Islet of Langerhans (tissue), 1 donor: ENCODE results near the gene GGT7.
A peak's percentile ranks its signal among the peaks of the same experiment; 100 is the strongest.
"Not testable (repeated sequence)": the region's sequence is repeated elsewhere in the genome, so short reads cannot be mapped to it uniquely, and the experiment has no call there.

Source experiments
- FAIRE-seq: peaks from one replicate; lab custom pipeline; 2011; peaks lifted over from hg19 to GRCh38; lab: Jason Lieb, UNC

Gene GGT7

GRCh38 chr20:34848597-34848996 is 24.1 kb downstream of the GGT7 start:
- no peak for FAIRE-seq

DNA sequence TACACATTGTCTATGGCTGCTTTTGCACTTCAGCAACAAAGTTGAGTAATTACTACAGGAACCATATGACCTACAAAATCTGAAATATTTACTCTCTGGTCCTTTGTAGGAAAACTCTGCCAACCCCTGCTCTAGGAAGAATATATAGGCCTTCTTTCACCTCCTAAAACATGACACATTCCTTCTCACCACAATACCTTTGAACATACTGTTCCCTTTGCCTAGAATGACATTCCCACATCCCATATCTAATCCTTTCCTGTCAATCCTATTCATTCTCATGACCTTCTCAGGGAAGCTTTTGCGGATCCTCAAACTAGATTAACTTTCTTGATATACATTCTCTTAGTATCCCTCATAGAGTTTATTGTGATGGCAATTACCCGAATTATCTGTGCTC is 29.2 kb downstream of the GGT7 start:
- FAIRE-seq = no peak

- FAIRE-seq = no peak
These were observed 30.5 kb downstream of the GGT7 start for GRCh38 chr20:34842143-34842542.

DNA sequence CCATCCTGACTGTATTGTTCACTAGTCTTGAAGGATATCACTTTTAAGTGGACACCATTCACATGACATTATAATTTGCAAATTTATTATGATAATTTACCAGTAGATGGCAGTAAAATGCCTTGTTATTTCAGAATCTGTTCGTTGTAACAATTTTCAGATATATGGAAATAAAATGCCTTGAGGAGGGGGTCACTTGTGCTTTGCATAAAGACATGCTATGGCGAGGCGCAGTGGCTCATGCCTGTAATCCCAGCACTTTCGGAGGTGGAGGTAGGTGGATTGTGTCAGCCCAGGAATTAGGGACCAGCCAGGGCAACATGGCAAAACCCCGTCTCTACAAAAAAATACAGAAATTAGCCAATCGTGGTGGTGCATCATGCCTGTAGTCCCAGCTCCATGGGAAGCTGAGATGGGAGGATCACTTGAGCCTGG is 38.2 kb downstream of the GGT7 start:
- FAIRE-seq = peak; percentile 97

DNA sequence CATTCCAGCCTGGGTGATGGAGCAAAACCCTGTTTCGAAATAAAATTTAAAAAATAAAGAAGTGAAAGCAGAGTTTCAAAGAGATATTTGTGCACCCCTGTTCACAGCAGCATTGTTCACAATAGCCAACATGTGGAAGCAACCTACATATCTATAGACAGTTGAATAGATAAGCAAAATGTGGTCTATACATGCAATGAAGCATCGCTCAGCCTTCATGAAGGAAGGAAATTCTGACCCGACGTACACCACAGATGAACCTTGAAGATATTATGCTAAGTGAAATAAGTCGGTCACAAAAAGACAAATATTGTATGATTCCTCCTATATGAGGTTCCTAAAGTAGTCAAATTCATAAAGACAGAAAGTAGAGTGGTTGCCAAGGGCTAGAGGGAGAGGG is 40.7 kb downstream of the GGT7 start:
- FAIRE-seq = no peak

GRCh38 chr20:34829191-34829590 is 43.5 kb downstream of the GGT7 start:
- no peak for FAIRE-seq

- FAIRE-seq = no peak
These were observed 46.9 kb downstream of the GGT7 start, which contains the start of gene NCOA6 for GRCh38 chr20:34825530-34826362. NCOA6 (minus strand) TSS chr20:34825651; CDS start chr20:34782355, 43,296 bp downstream.

- no peak for FAIRE-seq
These were observed 47.7 kb downstream of the GGT7 start for GRCh38 chr20:34824806-34825529.

- no peak for FAIRE-seq
These were observed 48.2 kb downstream of the GGT7 start for GRCh38 chr20:34824452-34824805.

- FAIRE-seq = peak; percentile 53
These were observed 48.6 kb downstream of the GGT7 start for GRCh38 chr20:34824026-34824425.

GRCh38 chr20:34820805-34821578 is 51.7 kb downstream of the GGT7 start:
- FAIRE-seq = no peak

DNA sequence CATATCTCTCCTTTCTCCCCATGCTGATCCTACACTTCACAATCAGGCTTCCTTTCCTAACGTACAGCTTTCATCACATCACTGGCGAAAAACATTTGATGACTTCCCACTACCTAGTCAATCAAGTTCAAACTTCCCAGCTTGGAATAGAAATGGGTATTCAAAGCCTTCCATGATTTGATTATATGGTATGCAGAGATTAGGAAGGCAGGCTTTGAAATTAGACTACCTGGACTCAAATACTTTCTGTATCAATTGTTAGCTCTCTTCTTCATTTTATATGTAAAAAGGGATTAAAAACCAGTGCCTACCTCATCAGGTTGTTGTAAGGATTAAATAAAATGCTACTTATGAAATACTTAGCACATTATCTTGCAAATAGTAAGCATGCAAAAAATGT is 54.9 kb downstream of the GGT7 start:
- no peak for FAIRE-seq

GRCh38 chr20:34817072-34817471 is 55.6 kb downstream of the GGT7 start:
- FAIRE-seq = no peak

DNA sequence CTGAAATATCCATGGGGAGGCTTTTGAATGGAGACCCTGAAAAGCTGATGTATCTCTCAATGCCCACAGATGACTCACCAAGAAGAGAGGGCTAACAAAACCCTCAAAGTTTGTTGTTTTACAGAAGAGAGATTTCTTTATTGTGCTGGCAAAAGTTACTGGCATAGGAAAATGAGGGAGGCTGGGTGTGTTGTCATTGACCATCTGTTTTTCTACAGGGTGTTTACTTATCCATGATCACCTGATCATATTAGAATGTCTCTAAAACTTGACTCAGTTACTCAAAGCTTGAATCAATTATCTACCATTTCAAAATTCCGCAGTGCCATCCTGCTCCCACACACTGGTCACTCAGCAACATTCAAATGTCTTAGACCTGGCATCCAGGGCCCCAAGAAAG is 57.0 kb downstream of the GGT7 start:
- no peak for FAIRE-seq

DNA sequence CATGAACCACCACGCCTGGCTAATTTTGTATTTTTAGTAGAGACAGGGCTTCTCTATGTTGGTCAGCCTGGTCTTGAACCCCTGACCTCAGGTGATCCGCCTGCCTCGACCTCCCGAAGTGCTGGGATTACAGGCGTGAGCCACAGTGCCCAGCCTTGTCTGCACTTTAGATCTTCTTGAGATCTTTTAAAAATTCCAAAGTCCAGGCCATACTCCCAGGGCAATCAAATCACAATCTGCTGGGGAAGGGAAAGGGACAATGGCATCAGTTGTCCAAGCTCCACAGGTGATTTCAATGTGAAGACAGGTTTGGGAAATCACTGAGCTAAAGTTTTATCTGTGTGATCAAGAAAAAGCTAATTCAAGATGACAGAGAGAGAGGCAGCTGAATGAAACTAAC is 64.1 kb downstream of the GGT7 start:
- FAIRE-seq = no peak

DNA sequence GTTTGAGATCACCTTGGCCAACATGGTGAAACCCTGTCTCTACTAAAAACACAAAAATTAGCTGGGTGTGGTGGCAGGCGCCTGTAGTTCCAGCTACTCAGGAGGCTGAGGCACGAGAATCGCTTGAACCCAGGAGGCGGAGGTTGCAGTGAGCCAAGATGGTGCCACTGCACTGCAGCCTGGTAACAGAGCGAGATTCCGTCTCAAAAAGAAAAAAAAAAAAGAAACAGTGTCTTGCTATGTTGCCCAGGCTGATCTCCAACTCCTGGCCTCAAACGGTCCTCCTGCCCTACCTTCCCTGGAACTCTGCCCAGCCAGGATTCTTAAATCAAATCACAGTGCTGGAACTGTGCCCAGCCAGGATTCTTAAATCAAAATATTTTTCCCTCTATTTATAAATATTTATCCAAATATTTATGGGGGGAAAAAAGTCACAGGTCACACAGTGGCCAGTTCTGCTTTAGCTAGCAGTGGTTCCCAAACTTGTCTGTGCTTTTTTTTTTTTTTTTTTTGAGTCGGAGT is 64.7 kb downstream of the GGT7 start:
- not testable (repeated sequence) for FAIRE-seq

DNA sequence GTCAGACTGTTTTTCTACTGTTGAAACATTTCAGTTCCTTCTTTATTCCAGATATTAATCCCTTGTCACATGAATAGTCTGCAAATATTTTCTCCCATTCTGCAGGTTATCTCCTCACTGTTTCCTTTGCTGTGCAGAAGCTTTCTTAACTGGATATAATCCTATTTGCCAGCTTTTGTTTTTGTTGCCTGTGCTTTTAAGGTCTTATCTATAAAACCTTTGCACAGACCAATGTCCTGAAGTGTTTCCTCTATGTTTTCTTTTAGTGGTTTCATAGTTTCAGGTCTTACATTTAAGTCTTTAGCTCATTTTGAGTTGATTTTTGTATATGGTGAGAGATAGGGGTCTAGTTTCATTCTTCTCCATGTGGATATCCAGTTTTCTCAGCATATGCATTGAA is 66.4 kb downstream of the GGT7 start:
- FAIRE-seq = no peak

DNA sequence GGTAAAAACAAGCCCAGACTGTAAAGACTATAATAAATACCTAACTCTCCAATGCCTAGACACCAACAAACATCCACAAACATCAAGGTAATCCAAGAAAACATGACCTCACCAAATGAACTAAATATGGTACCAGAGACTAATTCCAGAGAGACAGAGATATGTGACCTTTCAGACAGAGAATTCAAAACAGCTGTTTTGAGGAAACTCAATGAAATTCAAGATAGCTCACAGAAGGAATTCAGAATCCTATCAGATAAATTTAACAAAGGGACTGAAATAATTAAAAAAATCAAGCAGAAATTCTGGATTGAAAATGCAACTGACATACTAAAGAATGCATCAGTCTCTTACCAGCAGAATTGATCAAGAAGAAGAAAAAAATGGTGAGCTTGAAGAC is 73.8 kb downstream of the GGT7 start:
- no peak for FAIRE-seq

GRCh38 chr20:34798328-34798727 is 74.3 kb downstream of the GGT7 start:
- FAIRE-seq = no peak

DNA sequence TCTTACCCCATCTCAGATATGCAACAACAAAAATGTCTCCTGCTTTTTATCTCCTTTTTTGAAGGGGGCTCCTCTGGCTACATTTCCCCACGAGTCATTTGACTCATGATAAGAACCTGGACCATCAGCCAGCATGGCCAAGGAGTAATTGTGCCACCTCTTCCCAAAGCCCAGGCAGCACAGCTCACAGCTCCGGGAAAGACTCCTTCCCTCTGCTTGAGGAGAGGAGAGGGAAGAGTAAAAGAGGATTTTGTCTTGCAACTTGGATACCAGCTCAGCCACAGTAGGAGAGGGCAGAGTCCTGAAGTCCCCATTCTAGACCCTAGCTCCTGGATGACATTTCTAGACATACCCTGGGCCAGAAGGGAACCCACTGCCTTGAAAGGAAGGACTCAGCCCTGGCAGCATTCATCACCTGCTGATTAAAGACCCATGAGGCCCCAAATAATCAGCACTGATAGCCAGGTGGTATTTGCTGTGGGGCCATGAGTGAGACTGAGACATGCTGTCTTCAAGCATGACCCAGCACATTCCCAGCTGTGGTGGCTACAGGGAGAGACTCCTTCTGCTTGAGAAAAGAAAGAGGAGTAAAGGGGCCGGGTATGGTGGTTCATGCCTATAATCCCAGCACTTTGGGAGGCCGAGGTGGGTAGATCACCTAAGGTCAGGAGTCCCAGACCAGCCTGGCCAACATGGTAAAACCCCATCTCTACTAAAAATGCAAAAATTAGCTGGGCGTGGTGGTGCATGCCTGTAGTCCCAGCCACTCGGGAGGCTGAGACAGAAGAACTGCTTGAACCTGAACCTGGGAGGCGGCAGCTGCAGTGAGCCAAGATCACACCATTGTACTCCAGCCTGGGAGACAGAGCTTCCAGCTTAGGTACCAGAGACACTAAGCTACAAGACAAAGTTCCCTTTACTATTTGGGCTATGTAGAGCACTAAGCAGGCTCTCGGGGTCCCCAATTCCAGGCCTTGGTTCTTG is 75.4 kb downstream of the GGT7 start:
- FAIRE-seq = no peak
